ENCODE data around the gene EEF2KMT.

EEF2KMT gene

GRCh38 chr16:5041600-5042133 is 55.9 kb downstream of the EEF2KMT start:
- no peak for DNase-seq (ENCODE audit: low read depth in 2 of 2)

DNA sequence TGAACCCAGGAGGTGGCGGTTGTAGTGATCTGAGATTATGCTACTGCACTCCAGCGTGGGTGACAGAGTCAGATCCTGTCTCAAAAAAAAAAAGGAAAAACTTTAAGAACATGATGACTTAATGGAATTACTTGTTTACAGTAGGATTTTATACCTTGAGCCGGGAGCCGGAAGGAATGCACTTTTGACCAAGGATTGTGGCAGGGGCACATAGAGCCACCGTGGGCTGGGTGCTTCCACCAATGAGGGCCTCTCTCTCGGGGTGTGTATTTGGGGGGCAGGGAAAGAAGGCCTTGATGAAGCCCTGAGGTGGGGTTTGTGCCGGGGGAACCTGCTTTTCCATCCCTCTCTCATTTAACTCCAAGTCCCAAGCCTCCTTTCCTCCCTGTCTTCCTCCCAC is 57.1 kb downstream of the EEF2KMT start:
- DNase-seq (ENCODE audit: low read depth in 2 of 2) = no peak

- no peak for DNase-seq (ENCODE audit: low read depth in 2 of 2)
These were observed 61.1 kb downstream of the EEF2KMT start for GRCh38 chr16:5036228-5037156.

GRCh38 chr16:5035909-5036227 is 61.7 kb downstream of the EEF2KMT start:
- DNase-seq (ENCODE audit: low read depth in 2 of 2) = no peak

All from activated CD4-positive, alpha-beta T cell treated with anti-CD3 and anti-CD28 coated beads for 24 hours (primary cell).